Psoas muscle (tissue), 8 donors: ENCODE data around the gene FOXM1. TPM values are rescaled to one million over a fixed set of nuclear protein-coding genes. Genes with fewer than 3 reads are reported as not detected.
A peak's percentile ranks its signal among the peaks of the same experiment; 100 is the strongest.

Experiments
- ATAC-seq, 4 donors: fragments of 200-7000 bp; cut with Tn5 transposase; one replicate each; pipeline ENCODE4 v1.9.1; 2020; ENCODE audit warnings: moderate library complexity in 3 of 4, mild to moderate bottlenecking in 2 of 4
- DNase-seq, 2 donors: peaks; one replicate each; pipeline ENCODE4 v3.0.0-alpha.2; 2020
- H3K27ac ChIP-seq: fragments of 200-600 bp; one replicate; pipeline ENCODE4 v1.8.0; 2022
- H3K27me3 ChIP-seq, 3 donors: fragments of 200-600 bp in 1 of 3; one replicate each; pipeline versions ENCODE4 v1.6.1 to v1.8.0; 2013 to 2022; ENCODE audit warnings: low read length in 2 of 3, mild to moderate bottlenecking in 2 of 3, moderate library complexity in 1 of 3; ENCODE audit not compliant: insufficient read depth in 3 of 3
- H3K36me3 ChIP-seq, 2 donors: fragments of 200-600 bp in 1 of 2; one replicate each; pipeline versions ENCODE4 v1.6.1 to v1.8.0; 2013 to 2022; ENCODE audit warnings: low read depth in 1 of 2, mild to moderate bottlenecking in 1 of 2, moderate library complexity in 1 of 2; ENCODE audit not compliant: insufficient read depth in 1 of 2
- H3K4me1 ChIP-seq: fragments of 200-600 bp; one replicate; pipeline ENCODE4 v1.8.0; 2022
- H3K4me3 ChIP-seq: fragments of 200-600 bp; one replicate; pipeline ENCODE4 v1.8.0; 2022; ENCODE audit warnings: mild to moderate bottlenecking
- H3K9me3 ChIP-seq: fragments of 200-600 bp; one replicate; pipeline ENCODE4 v1.8.0; 2022
- WGBS, 3 donors: extraction: QIAGEN DNeasy Blood & Tissue Kit; methylation state at CpG; one replicate each; pipeline versions ENCODE4 v1.1.6 to v1.1.7; 2013; 5-methylcytosine and 5-hydroxymethylcytosine counted together
- intact Hi-C, 2 donors: fragments of 100-400 bp; cut with DNase I; formaldehyde crosslinking; loops; one replicate each; pipeline versions ENCODE4 v1.11.0 to v1.14.2; 2022
- long read RNA-seq, 2 donors: library from polyadenylated mRNA; unstranded; transcript quantifications; one replicate each; pipeline ENCODE4 v2.0.0, GENCODE V29; 2021
- polyA plus RNA-seq, 3 donors: library from polyadenylated mRNA; stranded (reverse); fragments of 200-250 nt; gene quantifications; one replicate each; pipeline ENCODE4 v1.2.3, GENCODE V29; 2013
- total RNA-seq, 4 donors: library from RNA; stranded (reverse); fragmentation: NEBNext Ultra II Directional in 2 of 4; extraction: Animal tissue kit (Norgen Biotek cat#: 25700) in 2 of 4; gene quantifications; one replicate each; pipeline versions ENCODE4 v1.2.1 to v1.2.4, GENCODE V29; 2021 to 2023
- TF ChIP-seq, protein P1 (sequence below): fragments of 200-600 bp; IDR thresholded peaks from one replicate; pipeline ENCODE4 v1.8.0; 2022; ENCODE audit warnings: antibody characterized with exemption
- donor health status: healthy with polysubstance abuse.
- donor health status: DM: no; HTN: no; CAD: no; lungs with moderate emphysema.
- donor health status: Bipolar disorder and iron deficiency.
- donor health status: healthy.
- donor health status: DM: yes; HTN: yes; CAD: no.
- donor health status: DM: no; HTN: no; CAD: no.
- donor health status: DM: no; HTN: no; CAD: no.
- donor health status: DM: yes; HTN: yes; CAD: no.

The FOXM1 gene, protein sequence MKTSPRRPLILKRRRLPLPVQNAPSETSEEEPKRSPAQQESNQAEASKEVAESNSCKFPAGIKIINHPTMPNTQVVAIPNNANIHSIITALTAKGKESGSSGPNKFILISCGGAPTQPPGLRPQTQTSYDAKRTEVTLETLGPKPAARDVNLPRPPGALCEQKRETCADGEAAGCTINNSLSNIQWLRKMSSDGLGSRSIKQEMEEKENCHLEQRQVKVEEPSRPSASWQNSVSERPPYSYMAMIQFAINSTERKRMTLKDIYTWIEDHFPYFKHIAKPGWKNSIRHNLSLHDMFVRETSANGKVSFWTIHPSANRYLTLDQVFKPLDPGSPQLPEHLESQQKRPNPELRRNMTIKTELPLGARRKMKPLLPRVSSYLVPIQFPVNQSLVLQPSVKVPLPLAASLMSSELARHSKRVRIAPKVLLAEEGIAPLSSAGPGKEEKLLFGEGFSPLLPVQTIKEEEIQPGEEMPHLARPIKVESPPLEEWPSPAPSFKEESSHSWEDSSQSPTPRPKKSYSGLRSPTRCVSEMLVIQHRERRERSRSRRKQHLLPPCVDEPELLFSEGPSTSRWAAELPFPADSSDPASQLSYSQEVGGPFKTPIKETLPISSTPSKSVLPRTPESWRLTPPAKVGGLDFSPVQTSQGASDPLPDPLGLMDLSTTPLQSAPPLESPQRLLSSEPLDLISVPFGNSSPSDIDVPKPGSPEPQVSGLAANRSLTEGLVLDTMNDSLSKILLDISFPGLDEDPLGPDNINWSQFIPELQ
- total RNA-seq, result under 1 TPM in 3 of 4 donors, not detected in 1; 0.15 to 0.59 (median 0.52) TPM
- polyA plus RNA-seq, result under 1 TPM; 0.17 to 0.20 (median 0.17) TPM
- long read RNA-seq, donor 1, result 0 reads
- long read RNA-seq, donor 2, result 0 reads

DNA sequence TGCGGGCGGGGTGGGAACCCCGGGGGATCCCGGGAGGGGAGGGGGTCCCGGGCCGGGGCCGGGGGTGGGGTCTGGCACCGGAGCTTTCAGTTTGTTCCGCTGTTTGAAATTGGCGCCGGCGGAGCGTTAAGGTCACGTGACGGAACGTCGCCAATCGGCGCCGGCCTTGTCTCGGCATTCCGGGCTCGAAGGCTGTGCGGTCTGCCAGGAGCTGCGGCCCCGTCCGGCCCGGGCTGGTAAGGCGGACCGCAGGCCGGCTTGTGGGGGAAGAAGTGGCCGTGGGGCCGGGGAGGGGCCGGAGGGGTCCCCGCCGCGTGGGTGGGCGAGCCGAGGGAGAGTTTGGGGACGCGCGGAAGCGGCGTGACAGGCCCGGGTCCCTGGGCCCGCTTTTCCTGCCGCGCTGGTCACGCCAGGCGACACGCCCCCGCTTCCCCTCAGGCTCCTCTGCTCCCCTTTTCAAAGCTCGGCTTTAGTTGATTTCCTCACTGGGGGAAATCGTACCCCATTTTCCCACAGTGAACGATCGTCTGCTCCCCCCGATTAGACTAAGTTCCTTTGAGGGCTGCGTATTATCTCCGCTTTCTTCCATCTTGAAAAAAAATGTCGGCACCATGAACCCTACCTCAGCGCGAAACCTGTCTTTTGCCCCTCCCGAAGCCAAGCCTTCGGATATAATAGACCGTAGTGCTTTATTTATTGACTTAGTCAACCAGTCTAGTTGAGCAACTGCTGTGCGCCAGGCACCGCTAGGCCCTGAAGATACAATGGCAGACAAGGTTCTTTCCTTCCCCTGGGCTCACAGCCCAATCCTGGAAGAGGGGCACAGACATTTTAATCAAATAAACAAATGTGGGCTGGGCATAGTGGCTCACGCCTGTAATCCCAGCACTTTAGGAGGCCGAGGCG, at the start of gene FOXM1, which contains the start of gene RHNO1:
TSS of gene FOXM1 (minus strand) at position 128 of the 906 bp plus-strand sequence. CDS start 2,696 bp downstream, outside the sequence.
TSS of gene RHNO1 (plus strand) at position 177 of the 906 bp plus-strand sequence. CDS start 8,144 bp downstream, outside the sequence.
- peaks cover 11% of the 10 kb centered on the region for H3K4me1 ChIP-seq
- TF ChIP-seq, protein P1, sequence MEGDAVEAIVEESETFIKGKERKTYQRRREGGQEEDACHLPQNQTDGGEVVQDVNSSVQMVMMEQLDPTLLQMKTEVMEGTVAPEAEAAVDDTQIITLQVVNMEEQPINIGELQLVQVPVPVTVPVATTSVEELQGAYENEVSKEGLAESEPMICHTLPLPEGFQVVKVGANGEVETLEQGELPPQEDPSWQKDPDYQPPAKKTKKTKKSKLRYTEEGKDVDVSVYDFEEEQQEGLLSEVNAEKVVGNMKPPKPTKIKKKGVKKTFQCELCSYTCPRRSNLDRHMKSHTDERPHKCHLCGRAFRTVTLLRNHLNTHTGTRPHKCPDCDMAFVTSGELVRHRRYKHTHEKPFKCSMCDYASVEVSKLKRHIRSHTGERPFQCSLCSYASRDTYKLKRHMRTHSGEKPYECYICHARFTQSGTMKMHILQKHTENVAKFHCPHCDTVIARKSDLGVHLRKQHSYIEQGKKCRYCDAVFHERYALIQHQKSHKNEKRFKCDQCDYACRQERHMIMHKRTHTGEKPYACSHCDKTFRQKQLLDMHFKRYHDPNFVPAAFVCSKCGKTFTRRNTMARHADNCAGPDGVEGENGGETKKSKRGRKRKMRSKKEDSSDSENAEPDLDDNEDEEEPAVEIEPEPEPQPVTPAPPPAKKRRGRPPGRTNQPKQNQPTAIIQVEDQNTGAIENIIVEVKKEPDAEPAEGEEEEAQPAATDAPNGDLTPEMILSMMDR, result peak; percentile 31
- peak within 1 kb of the TSS; percentile 78 for H3K4me3 ChIP-seq
- WGBS, 3 donors, result 2 to 6% (median 2%) methylated on average over 28 to 70 of the region's 70 CpGs
- no peaks in the 10 kb centered on the region for H3K9me3 ChIP-seq
- no peaks in the 10 kb centered on the region for H3K27me3 ChIP-seq
- intact Hi-C loops, result no loop called here
- ATAC-seq (peak; percentile 96 to 99 (median 97)), DNase-seq (peak; percentile 90 to 96)
- peaks cover 0 to 2% of the 10 kb centered on the region in 2 donors for H3K36me3 ChIP-seq
- peak within 1 kb of the TSS; percentile 88 for H3K27ac ChIP-seq

DNA sequence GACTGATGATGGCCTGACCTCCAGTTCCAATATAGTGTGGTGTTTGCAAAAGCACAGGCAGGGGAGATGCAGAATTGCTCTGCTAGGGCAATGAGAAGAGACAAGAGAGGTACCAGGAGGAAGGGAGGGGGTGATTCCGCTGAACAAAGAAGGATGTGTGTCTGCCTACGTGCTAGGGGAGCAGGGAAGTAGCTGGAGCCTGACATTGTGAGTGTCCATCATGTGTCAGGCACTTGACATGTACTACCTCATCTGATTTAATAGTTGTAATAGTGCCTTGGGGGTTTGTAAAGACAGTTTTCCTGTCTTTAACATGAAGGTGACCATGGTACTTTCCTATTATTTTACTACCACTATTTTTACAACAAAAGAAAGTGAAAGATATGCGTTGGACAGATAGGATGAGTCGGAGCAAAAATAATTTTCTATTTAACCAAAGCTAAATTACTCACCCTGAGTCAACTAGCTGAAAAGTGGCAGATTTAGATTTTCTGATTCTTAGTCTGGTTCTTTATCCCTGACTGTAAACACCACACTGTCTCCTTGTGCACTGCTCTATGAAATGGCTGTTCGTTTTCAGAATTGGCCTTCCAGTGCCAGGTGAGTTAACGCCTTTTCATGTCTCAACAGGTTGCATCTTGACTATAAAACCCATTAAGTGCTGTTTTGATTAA, 48.5 kb upstream of the FOXM1 start:
- ATAC-seq (no peak), DNase-seq (no peak)
- H3K9me3 ChIP-seq, result no peaks in the 10 kb centered on the region
- TF ChIP-seq, protein P1, result no peak
- intact Hi-C loops, result no loop called here
- H3K36me3 ChIP-seq, result peaks cover 3 to 77% of the 10 kb centered on the region in 2 donors
- H3K4me1 ChIP-seq, result peaks cover 11% of the 10 kb centered on the region
- no peak overlapping the region for H3K27ac ChIP-seq
- no peaks in the 10 kb centered on the region for H3K27me3 ChIP-seq
- WGBS, 3 donors, result 89 to 94% (median 90%) methylated on average over 6 of the region's 6 CpGs
- H3K4me3 ChIP-seq, result no peak overlapping the region

DNA sequence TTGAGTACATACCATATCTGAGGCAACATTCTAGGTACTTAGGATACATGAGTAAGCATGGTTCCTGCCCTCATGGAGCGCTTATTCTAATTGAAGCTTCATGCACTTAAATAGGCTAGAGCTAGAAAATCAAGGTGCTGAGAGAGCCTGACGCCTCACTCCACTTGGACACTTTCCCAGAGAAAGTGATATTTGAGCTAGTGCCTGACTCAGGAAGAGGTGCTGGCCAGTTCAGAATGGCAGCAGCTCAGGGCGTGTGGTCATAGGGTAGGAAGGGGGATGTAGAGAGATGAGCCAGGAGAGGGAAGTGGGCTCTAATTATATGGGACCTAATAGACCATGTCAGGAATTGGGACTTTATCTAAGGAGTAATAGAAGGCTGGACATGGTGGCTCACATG, 47.0 kb upstream of the FOXM1 start:
- H3K27me3 ChIP-seq, result no peaks in the 10 kb centered on the region
- TF ChIP-seq, protein P1, result no peak
- H3K4me1 ChIP-seq, result peaks cover 11% of the 10 kb centered on the region
- H3K4me3 ChIP-seq, result no peak overlapping the region
- peak overlapping the region; percentile 41 for H3K27ac ChIP-seq
- WGBS, 3 donors, result 36 to 64% (median 46%) methylated on average over 3 of the region's 3 CpGs
- peaks cover 3 to 74% of the 10 kb centered on the region in 2 donors for H3K36me3 ChIP-seq
- intact Hi-C loops, result no loop called here
- H3K9me3 ChIP-seq, result no peaks in the 10 kb centered on the region
- DNase-seq, result peak in 1 of 2 donors; percentile 70
- ATAC-seq, result peak; percentile 91 to 95 (median 94)

DNA sequence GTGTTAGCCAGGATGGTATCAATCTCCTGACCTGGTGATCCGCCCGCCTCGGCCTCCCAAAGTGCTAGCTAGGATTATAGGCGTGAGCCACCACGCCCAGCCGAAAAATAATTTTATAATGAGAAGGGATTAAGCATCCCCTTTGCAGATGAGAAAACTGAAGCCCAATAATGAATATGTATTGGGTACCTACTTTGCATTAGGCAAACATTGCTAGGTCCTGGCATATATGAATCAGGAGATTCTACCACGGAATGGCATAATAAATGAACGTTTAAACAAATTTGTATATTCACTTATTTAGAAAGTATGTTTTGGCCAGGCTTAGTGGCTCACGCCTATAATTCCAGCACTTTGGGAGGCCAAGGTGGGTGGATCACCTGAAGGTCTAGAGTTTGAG, 46.1 kb upstream of the FOXM1 start:
- TF ChIP-seq, protein P1, result no peak
- no peak overlapping the region for H3K4me3 ChIP-seq
- intact Hi-C loops, result no loop called here
- no peak overlapping the region for H3K27ac ChIP-seq
- no peaks in the 10 kb centered on the region for H3K9me3 ChIP-seq
- H3K4me1 ChIP-seq, result peaks cover 11% of the 10 kb centered on the region
- H3K27me3 ChIP-seq, result no peaks in the 10 kb centered on the region
- peaks cover 3 to 66% of the 10 kb centered on the region in 2 donors for H3K36me3 ChIP-seq
- ATAC-seq (no peak), DNase-seq (no peak)
- 97 to 99% (median 98%) methylated on average over 9 of the region's 9 CpGs for WGBS, 3 donors
